Measurements from ENCODE around the gene CT45A2.
"Not testable (repeated sequence)": the region's sequence is repeated elsewhere in the genome, so short reads cannot be mapped to it uniquely, and the experiment has no call there.

Gene CT45A2, protein sequence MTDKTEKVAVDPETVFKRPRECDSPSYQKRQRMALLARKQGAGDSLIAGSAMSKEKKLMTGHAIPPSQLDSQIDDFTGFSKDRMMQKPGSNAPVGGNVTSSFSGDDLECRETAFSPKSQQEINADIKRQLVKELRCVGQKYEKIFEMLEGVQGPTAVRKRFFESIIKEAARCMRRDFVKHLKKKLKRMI

DNA sequence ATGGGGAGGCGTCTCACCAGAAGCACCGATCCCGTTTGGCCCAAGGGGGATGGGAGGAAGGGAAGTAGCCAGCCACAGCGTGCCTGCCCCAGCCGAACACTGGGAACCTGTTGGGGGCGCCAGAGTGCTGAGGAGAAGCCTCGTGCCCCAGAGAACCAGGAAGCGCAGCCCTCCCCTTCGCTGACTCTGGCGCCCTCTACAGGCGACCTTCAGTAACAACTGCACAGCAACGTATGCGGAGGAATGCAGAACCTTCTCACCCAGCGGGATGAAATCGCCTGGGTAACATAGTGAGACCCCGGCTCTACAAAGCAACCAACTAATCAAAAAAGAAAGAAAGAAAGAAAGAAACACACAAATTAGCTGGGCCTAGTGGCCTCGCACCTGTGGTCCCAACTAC, at the start of gene CT45A2:
Gene CT45A2, minus strand, starts transcription at position 101 of the 400 bp plus-strand sequence. CDS start 3,747 bp downstream, outside the sequence.
- H3K9ac ChIP-seq (ENCODE audit: low read length); H3K4me3 ChIP-seq (ENCODE audit: low read depth, low read length); H3K27ac ChIP-seq (ENCODE audit: low read depth, low read length); H3K9me3 ChIP-seq (ENCODE audit: control insufficient read depth, insufficient read depth, low read depth, low read length); H3K4me1 ChIP-seq (ENCODE audit: control insufficient read depth, insufficient read depth, low read length); H3K27me3 ChIP-seq (ENCODE audit: control insufficient read depth, insufficient read depth, low read length); H3K36me3 ChIP-seq (ENCODE audit: control insufficient read depth, insufficient read depth, low read length): not testable (repeated sequence)

DNA sequence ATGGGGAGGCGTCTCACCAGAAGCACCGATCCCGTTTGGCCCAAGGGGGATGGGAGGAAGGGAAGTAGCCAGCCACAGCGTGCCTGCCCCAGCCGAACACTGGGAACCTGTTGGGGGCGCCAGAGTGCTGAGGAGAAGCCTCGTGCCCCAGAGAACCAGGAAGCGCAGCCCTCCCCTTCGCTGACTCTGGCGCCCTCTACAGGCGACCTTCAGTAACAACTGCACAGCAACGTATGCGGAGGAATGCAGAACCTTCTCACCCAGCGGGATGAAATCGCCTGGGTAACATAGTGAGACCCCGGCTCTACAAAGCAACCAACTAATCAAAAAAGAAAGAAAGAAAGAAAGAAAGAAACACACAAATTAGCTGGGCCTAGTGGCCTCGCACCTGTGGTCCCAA, 34.6 kb upstream of the CT45A2 start, which contains the start of gene CT45A8:
Gene CT45A8, minus strand, starts transcription at position 101 of the 400 bp plus-strand sequence. CDS start 3,755 bp downstream, outside the sequence.
- not testable (repeated sequence) for H3K4me1 ChIP-seq (ENCODE audit: control insufficient read depth, insufficient read depth, low read length); H3K36me3 ChIP-seq (ENCODE audit: control insufficient read depth, insufficient read depth, low read length); H3K4me3 ChIP-seq (ENCODE audit: low read depth, low read length); H3K27me3 ChIP-seq (ENCODE audit: control insufficient read depth, insufficient read depth, low read length); H3K9ac ChIP-seq (ENCODE audit: low read length); H3K27ac ChIP-seq (ENCODE audit: low read depth, low read length); H3K9me3 ChIP-seq (ENCODE audit: control insufficient read depth, insufficient read depth, low read depth, low read length)

GRCh38 chrX:135837180-135837579, 17.4 kb upstream of the CT45A2 start, which contains the start of gene CT45A7:
Gene CT45A7, minus strand, starts transcription at chrX:135837280. Its CDS starts 3,747 bp downstream, at chrX:135833533.
- H3K36me3 ChIP-seq (ENCODE audit: control insufficient read depth, insufficient read depth, low read length); H3K9me3 ChIP-seq (ENCODE audit: control insufficient read depth, insufficient read depth, low read depth, low read length); H3K27me3 ChIP-seq (ENCODE audit: control insufficient read depth, insufficient read depth, low read length); H3K27ac ChIP-seq (ENCODE audit: low read depth, low read length); H3K9ac ChIP-seq (ENCODE audit: low read length); H3K4me1 ChIP-seq (ENCODE audit: control insufficient read depth, insufficient read depth, low read length); H3K4me3 ChIP-seq (ENCODE audit: low read depth, low read length): not testable (repeated sequence)

GRCh38 chrX:135802687-135803086, 17.1 kb downstream of the CT45A2 start, which contains the start of gene CT45A6:
Gene CT45A6, minus strand, starts transcription at chrX:135802787. Its CDS starts 3,794 bp downstream, at chrX:135798993.
- not testable (repeated sequence) for H3K27ac ChIP-seq (ENCODE audit: low read depth, low read length); H3K9me3 ChIP-seq (ENCODE audit: control insufficient read depth, insufficient read depth, low read depth, low read length); H3K4me3 ChIP-seq (ENCODE audit: low read depth, low read length); H3K9ac ChIP-seq (ENCODE audit: low read length); H3K4me1 ChIP-seq (ENCODE audit: control insufficient read depth, insufficient read depth, low read length); H3K27me3 ChIP-seq (ENCODE audit: control insufficient read depth, insufficient read depth, low read length); H3K36me3 ChIP-seq (ENCODE audit: control insufficient read depth, insufficient read depth, low read length)

DNA sequence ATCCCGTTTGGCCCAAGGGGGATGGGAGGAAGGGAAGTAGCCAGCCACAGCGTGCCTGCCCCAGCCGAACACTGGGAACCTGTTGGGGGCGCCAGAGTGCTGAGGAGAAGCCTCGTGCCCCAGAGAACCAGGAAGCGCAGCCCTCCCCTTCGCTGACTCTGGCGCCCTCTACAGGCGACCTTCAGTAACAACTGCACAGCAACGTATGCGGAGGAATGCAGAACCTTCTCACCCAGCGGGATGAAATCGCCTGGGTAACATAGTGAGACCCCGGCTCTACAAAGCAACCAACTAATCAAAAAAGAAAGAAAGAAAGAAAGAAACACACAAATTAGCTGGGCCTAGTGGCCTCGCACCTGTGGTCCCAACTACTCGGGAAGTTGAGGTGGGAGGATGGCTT, 34.4 kb downstream of the CT45A2 start, which contains the start of gene CT45A5:
Gene CT45A5, minus strand, starts transcription at position 101 of the 400 bp plus-strand sequence. CDS start 3,774 bp downstream, outside the sequence.
- H3K36me3 ChIP-seq (ENCODE audit: control insufficient read depth, insufficient read depth, low read length); H3K4me1 ChIP-seq (ENCODE audit: control insufficient read depth, insufficient read depth, low read length); H3K9me3 ChIP-seq (ENCODE audit: control insufficient read depth, insufficient read depth, low read depth, low read length); H3K4me3 ChIP-seq (ENCODE audit: low read depth, low read length); H3K9ac ChIP-seq (ENCODE audit: low read length); H3K27me3 ChIP-seq (ENCODE audit: control insufficient read depth, insufficient read depth, low read length); H3K27ac ChIP-seq (ENCODE audit: low read depth, low read length): not testable (repeated sequence)

DNA sequence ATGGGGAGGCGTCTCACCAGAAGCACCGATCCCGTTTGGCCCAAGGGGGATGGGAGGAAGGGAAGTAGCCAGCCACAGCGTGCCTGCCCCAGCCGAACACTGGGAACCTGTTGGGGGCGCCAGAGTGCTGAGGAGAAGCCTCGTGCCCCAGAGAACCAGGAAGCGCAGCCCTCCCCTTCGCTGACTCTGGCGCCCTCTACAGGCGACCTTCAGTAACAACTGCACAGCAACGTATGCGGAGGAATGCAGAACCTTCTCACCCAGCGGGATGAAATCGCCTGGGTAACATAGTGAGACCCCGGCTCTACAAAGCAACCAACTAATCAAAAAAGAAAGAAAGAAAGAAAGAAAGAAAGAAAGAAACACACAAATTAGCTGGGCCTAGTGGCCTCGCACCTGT, 51.7 kb downstream of the CT45A2 start, which contains the start of gene CT45A3:
Gene CT45A3, minus strand, starts transcription at position 101 of the 400 bp plus-strand sequence. CDS start 3,747 bp downstream, outside the sequence.
- H3K27ac ChIP-seq (ENCODE audit: low read depth, low read length); H3K27me3 ChIP-seq (ENCODE audit: control insufficient read depth, insufficient read depth, low read length); H3K4me3 ChIP-seq (ENCODE audit: low read depth, low read length); H3K9me3 ChIP-seq (ENCODE audit: control insufficient read depth, insufficient read depth, low read depth, low read length); H3K36me3 ChIP-seq (ENCODE audit: control insufficient read depth, insufficient read depth, low read length); H3K9ac ChIP-seq (ENCODE audit: low read length); H3K4me1 ChIP-seq (ENCODE audit: control insufficient read depth, insufficient read depth, low read length): not testable (repeated sequence)
